GM23248 (cell line): ENCODE measurements around the gene LPP. TPM values are rescaled to one million over a fixed set of nuclear protein-coding genes. Genes with fewer than 3 reads are reported as not detected.

Source experiments
- DNase-seq: peaks from one replicate; pipeline ENCODE4 v3.0.0-alpha.2; 2015
- H2AFZ ChIP-seq: fragments of 200-600 bp; sonication (generic); 2 replicates; pipeline ENCODE4 v1.6.1; 2016; ENCODE audit warnings: antibody characterized with exemption
- H3F3A ChIP-seq: fragments of 200-600 bp; sonication (generic); 2 replicates; pipeline ENCODE4 v1.6.1; 2016; ENCODE audit warnings: mild to moderate bottlenecking, antibody characterized with exemption, mixed run types; ENCODE audit not compliant: insufficient read depth
- H3K27ac ChIP-seq: fragments of 200-600 bp; sonication (generic); 2 replicates; pipeline ENCODE4 v1.5.1; 2016; ENCODE audit warnings: mild to moderate bottlenecking
- H3K27me3 ChIP-seq: fragments of 200-600 bp; sonication (generic); replicated peaks from 2 replicates; pipeline ENCODE4 v1.6.1; 2016; ENCODE audit warnings: mild to moderate bottlenecking; ENCODE audit not compliant: insufficient read depth
- H3K36me3 ChIP-seq: fragments of 200-600 bp; sonication (generic); 2 replicates; pipeline ENCODE4 v1.6.1; 2016; ENCODE audit warnings: low read depth, mild to moderate bottlenecking
- H3K4me1 ChIP-seq: fragments of 200-600 bp; sonication (generic); 2 replicates; pipeline ENCODE4 v1.6.1; 2016; ENCODE audit warnings: mild to moderate bottlenecking; ENCODE audit not compliant: insufficient read depth
- H3K4me2 ChIP-seq: fragments of 200-600 bp; sonication (generic); one replicate; pipeline ENCODE4 v1.6.1; 2016; ENCODE audit warnings: mild to moderate bottlenecking; ENCODE audit not compliant: unreplicated experiment
- H3K4me3 ChIP-seq: fragments of 200-600 bp; sonication (generic); 2 replicates; pipeline ENCODE4 v1.5.1; 2016; ENCODE audit warnings: mild to moderate bottlenecking
- H3K79me2 ChIP-seq: fragments of 200-600 bp; sonication (generic); 2 replicates; pipeline ENCODE4 v1.6.1; 2016; ENCODE audit warnings: mild to moderate bottlenecking; ENCODE audit not compliant: insufficient read depth
- H3K9ac ChIP-seq: fragments of 200-600 bp; sonication (generic); 2 replicates; pipeline ENCODE4 v1.6.1; 2016; ENCODE audit warnings: mild to moderate bottlenecking
- H3K9me2 ChIP-seq: fragments of 200-600 bp; sonication (generic); 2 replicates; pipeline ENCODE4 v1.6.1; 2016; ENCODE audit warnings: mixed run types, mild to moderate bottlenecking, moderate library complexity; ENCODE audit not compliant: insufficient read depth
- H3K9me3 ChIP-seq: fragments of 200-600 bp; sonication (generic); one replicate; pipeline ENCODE4 v1.6.1; 2017; ENCODE audit warnings: low read depth
- H4K20me1 ChIP-seq: fragments of 200-600 bp; sonication (generic); 2 replicates; pipeline ENCODE4 v1.6.0; 2016; ENCODE audit not compliant: insufficient read depth
- EZH2 ChIP-seq: fragments of 200-600 bp; sonication (generic); IDR thresholded peaks from 2 replicates; pipeline ENCODE4 v1.6.1; 2018; ENCODE audit warnings: antibody characterized with exemption, mild to moderate bottlenecking; ENCODE audit not compliant: insufficient read depth, poor library complexity, severe bottlenecking
- EZH2phosphoT487 ChIP-seq: fragments of 200-600 bp; sonication (generic); IDR thresholded peaks from 2 replicates; pipeline ENCODE4 v1.6.1; 2018; ENCODE audit warnings: antibody characterized with exemption, moderate library complexity, mild to moderate bottlenecking, low read depth; ENCODE audit not compliant: insufficient read depth
- WGBS, 2 experiments: methylation state at CpG; one replicate each; pipeline ENCODE4 v1.1.6; 2015 to 2017; ENCODE audit warnings: low lambda C conversion rate in 2 of 2, low coverage in 1 of 2; ENCODE audit errors: missing lambda C conversion rate in 2 of 2; 5-methylcytosine and 5-hydroxymethylcytosine counted together
- in situ Hi-C: fragments of 300-500 bp; cut with MboI; formaldehyde crosslinking; loops from 2 replicates; pipeline ENCODE4 v1.15.0; 2020
- polyA plus RNA-seq: library from polyadenylated mRNA; unstranded; fragments of >200 nt; fragmentation: Nextera tagmentation; extraction: Ambion mirVana; gene quantifications from 2 replicates; pipeline ENCODE4 v1.2.1, GENCODE V29; 2016
- total RNA-seq: library from RNA; depleted of rRNA; stranded (reverse); fragments of >200 nt; shearing (Covaris generic); gene quantifications from 2 replicates; pipeline ENCODE4 v1.2.3, GENCODE V29; 2014

The LPP gene
- total and polyA plus RNA-seq, 2 experiments from 2014 or later, result 42.8 to 61.7 TPM

GRCh38 chr3:188158731-188159310 is 4.9 kb downstream of the LPP start:
- H3K4me1 ChIP-seq, result peaks cover 5% of the 10 kb centered on the region; the same call in 1 of the 2 replicates
- H4K20me1 ChIP-seq, result peaks cover 16% of the 10 kb centered on the region
- H3K9ac ChIP-seq, result no peak overlapping the region
- no peak overlapping the region for H3K27ac ChIP-seq
- peaks cover 97% of the 10 kb centered on the region for H3K79me2 ChIP-seq
- no peaks in the 10 kb centered on the region for H3K9me2 ChIP-seq
- H3K4me2 ChIP-seq, result no peak overlapping the region
- WGBS, 2 experiments, result 78 to 80% methylated on average over 9 of the region's 9 CpGs
- no peaks in the 10 kb centered on the region for H3K27me3 ChIP-seq
- H3K4me3 ChIP-seq, result no peak overlapping the region
- DNase-seq, result no peak
- H3F3A ChIP-seq, result 0 out of 2 replicates have a peak, but pooled peaks cover 3% of the 10 kb centered on the region
- no peaks in the 10 kb centered on the region for H3K9me3 ChIP-seq
- no peak overlapping the region for H2AFZ ChIP-seq
- H3K36me3 ChIP-seq, result no peaks in the 10 kb centered on the region
- in situ Hi-C loops, result no loop called here
- TF ChIP-seq EZH2phosphoT487 (no peak), EZH2 (no peak)

DNA sequence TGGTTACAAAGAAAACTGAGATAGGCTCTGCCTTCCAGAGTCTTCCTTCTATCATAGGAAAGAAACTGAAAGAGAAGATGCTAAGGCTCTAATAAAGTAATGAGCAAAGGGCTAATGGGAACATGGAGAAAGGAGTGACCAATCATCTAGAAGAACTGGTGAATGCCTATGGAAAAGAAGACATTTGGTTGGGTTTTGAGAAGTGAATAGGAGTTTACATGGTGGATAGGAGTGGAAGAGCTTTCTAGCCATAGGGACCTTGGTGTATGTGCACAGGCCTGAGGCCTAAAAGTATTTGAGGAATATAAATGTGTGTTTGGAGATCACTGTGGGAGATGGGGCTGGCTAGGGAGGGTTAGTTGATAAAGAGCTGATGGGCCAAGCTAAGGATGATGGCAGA is 6.8 kb downstream of the LPP start:
- Histone ChIP-seq H3F3A (no peaks in the 10 kb centered on the region), H3K4me1 (peaks cover 13% of the 10 kb centered on the region; the same call in 1 of the 2 replicates), H4K20me1 (peaks cover 16% of the 10 kb centered on the region), H3K79me2 (peaks cover 100% of the 10 kb centered on the region), H3K9me2 (no peaks in the 10 kb centered on the region), H3K27me3 (no peaks in the 10 kb centered on the region), H2AFZ (no peak overlapping the region), H3K4me3 (no peak overlapping the region), H3K36me3 (no peaks in the 10 kb centered on the region), H3K4me2 (no peak overlapping the region), H3K27ac (no peak overlapping the region), H3K9me3 (no peaks in the 10 kb centered on the region), H3K9ac (no peak overlapping the region)
- in situ Hi-C loops, result loop anchor here (10.0 kb wide), 1 partner anchor 416 kb away; the partner anchor contains the start of gene BCL6
- TF ChIP-seq EZH2phosphoT487 (no peak), EZH2 (no peak)
- DNase-seq, result no peak

GRCh38 chr3:188164248-188164687 is 10.3 kb downstream of the LPP start:
- Histone ChIP-seq H3K27ac (no peak overlapping the region), H3F3A (no peaks in the 10 kb centered on the region; the same call in 1 of the 2 replicates), H3K36me3 (no peaks in the 10 kb centered on the region), H3K27me3 (no peaks in the 10 kb centered on the region), H3K4me1 (peaks cover 10% of the 10 kb centered on the region; the same call in 1 of the 2 replicates), H2AFZ (no peak overlapping the region), H3K4me3 (no peak overlapping the region), H3K9ac (no peak overlapping the region), H3K9me3 (no peaks in the 10 kb centered on the region), H4K20me1 (peaks cover 13% of the 10 kb centered on the region; the same call in 1 of the 2 replicates), H3K79me2 (peaks cover 100% of the 10 kb centered on the region), H3K4me2 (no peak overlapping the region), H3K9me2 (no peaks in the 10 kb centered on the region)
- no peak for DNase-seq
- in situ Hi-C loops, result loop anchor here (10.0 kb wide), 1 partner anchor 419 kb away; the partner anchor contains the start of gene BCL6
- TF ChIP-seq EZH2 (no peak), EZH2phosphoT487 (no peak)
- 66 to 76% methylated on average over 2 of the region's 2 CpGs for WGBS, 2 experiments

GRCh38 chr3:188165596-188165995 is 11.6 kb downstream of the LPP start:
- Histone ChIP-seq H3K4me3 (no peak overlapping the region), H4K20me1 (peaks cover 8% of the 10 kb centered on the region; the same call in 1 of the 2 replicates)

More at GRCh38 chr3:188165596-188165995, 11.6 kb downstream of the LPP start:
- no peak for TF ChIP-seq EZH2phosphoT487
- no peak for TF ChIP-seq EZH2
- Histone ChIP-seq H2AFZ (no peak overlapping the region), H3K79me2 (peaks cover 100% of the 10 kb centered on the region), H3K36me3 (no peaks in the 10 kb centered on the region), H3K9me2 (no peaks in the 10 kb centered on the region), H3K4me1 (peaks cover 8% of the 10 kb centered on the region; the same call in 1 of the 2 replicates), H3F3A (no peaks in the 10 kb centered on the region; the same call in 1 of the 2 replicates), H3K9ac (no peak overlapping the region), H3K9me3 (no peaks in the 10 kb centered on the region), H3K27me3 (no peaks in the 10 kb centered on the region), H3K4me2 (no peak overlapping the region), H3K27ac (no peak overlapping the region)
- 81 to 85% methylated on average over 9 of the region's 9 CpGs for WGBS, 2 experiments
- no peak for DNase-seq
- in situ Hi-C loops, result loop anchor here (10.0 kb wide), 1 partner anchor 421 kb away; the partner anchor contains the start of gene BCL6
